HCT116 (cell line): ENCODE results near the gene TYMS. TPM values are rescaled to one million over a fixed set of nuclear protein-coding genes. Genes with fewer than 3 reads are reported as not detected.

ENCODE experiments used
- ATAC-seq: fragments of 200-7000 bp; cut with Tn5 transposase; 2 replicates; pipeline ENCODE4 v1.9.1; 2020; ENCODE audit warnings: mild to moderate bottlenecking, moderate library complexity
- Bru-seq: library from RNA; stranded (reverse); fragments of 400-500 nt; gene quantifications from one replicate; lab custom pipeline; 2021; lab: Mats Ljungman, UMichigan
- BruChase-seq, 2 experiments: library from RNA; stranded (reverse); fragments of 400-500 nt; gene quantifications; one replicate each; lab custom pipeline; 2021; lab: Mats Ljungman, UMichigan
- BruUV-seq: library from RNA; stranded (reverse); fragments of 400-500 nt; replicated peaks from 2 replicates; lab custom pipeline; 2021; lab: Mats Ljungman, UMichigan
- CTCF ChIA-PET: fragments of 300-600 bp; sonication (Branson Sonifier 250); formaldehyde crosslinking; loops from one replicate; lab custom pipeline; 2021; ENCODE audit warnings: antibody characterized with exemption; lab: Charles Lee
- POLR2A ChIA-PET: fragments of 300-600, 350-600 bp; sonication (Branson Sonifier 250); formaldehyde crosslinking; loops from one replicate; lab custom pipeline; 2021; ENCODE audit warnings: antibody characterized with exemption; lab: Charles Lee
- RAD21 ChIA-PET, 2 experiments: fragments of 300-600 bp; sonication (Branson Sonifier 250); formaldehyde crosslinking; loops; one replicate each; lab custom pipeline; 2023; ENCODE audit warnings: low total read pairs in 2 of 2; ENCODE audit not compliant: uncharacterized antibody in 2 of 2, unreplicated experiment in 2 of 2, low non-redundant PET in 1 of 2; lab: Charles Lee
- DNase-seq: peaks from one replicate; pipeline ENCODE4 v3.0.0-alpha.2; 2010; ENCODE audit warnings: low read depth, low spot score
- H2AFZ ChIP-seq: fragments of 200-600 bp; shearing (Covaris generic), sonication (generic); 2 replicates; pipeline ENCODE4 v1.6.1; 2017; ENCODE audit warnings: low read depth, mixed run types, mixed read lengths, antibody characterized with exemption, low read length; ENCODE audit not compliant: poor library complexity, severe bottlenecking
- H3K27ac ChIP-seq: 2 replicates; pipeline ENCODE4 v1.5.1; 2012; ENCODE audit warnings: low read depth, low read length
- H3K27me3 ChIP-seq: fragments of 200-600 bp; sonication (generic); 2 replicates; pipeline ENCODE4 v1.6.1; 2016; ENCODE audit warnings: mixed run types, low read length, mixed read lengths; ENCODE audit not compliant: insufficient read depth
- H3K36me3 ChIP-seq, 2 experiments: fragments of 200-500 bp in 1 of 2; fragments of 200-600 bp in 1 of 2; sonication (Bioruptor generic) in 1 of 2; sonication (generic) in 1 of 2; 2 replicates each; pipeline versions ENCODE4 v1.5.1 to v1.6.1; 2014 to 2016; ENCODE audit warnings: low read length in 2 of 2, inconsistent platforms in 1 of 2, mixed read lengths in 1 of 2, mixed run types in 1 of 2; ENCODE audit not compliant: insufficient read depth in 2 of 2, control insufficient read depth in 1 of 2
- H3K4me1 ChIP-seq, 2 experiments: fragments of 200-600 bp in 1 of 2; sonication (generic) in 1 of 2; 2 replicates each; pipeline versions ENCODE4 v1.5.1 to v1.6.1; 2012 to 2017; ENCODE audit warnings: low read length in 2 of 2, inconsistent platforms in 1 of 2, mild to moderate bottlenecking in 1 of 2, mixed read lengths in 1 of 2, mixed run types in 1 of 2, moderate library complexity in 1 of 2; ENCODE audit not compliant: insufficient read depth in 2 of 2, control insufficient read depth in 1 of 2
- H3K4me2 ChIP-seq: fragments of 200-600 bp; sonication (generic); 2 replicates; pipeline ENCODE4 v1.6.1; 2017; ENCODE audit warnings: mixed run types, low read length, mixed read lengths
- H3K4me3 ChIP-seq, 2 experiments: fragments of 200-600 bp in 1 of 2; sonication (generic) in 1 of 2; replicated peaks in 1 of 2; 2 replicates each; pipeline ENCODE4 v1.5.1; 2011 to 2016; ENCODE audit warnings: low read length in 2 of 2, control low read depth in 1 of 2, low read depth in 1 of 2, mild to moderate bottlenecking in 1 of 2, mixed read lengths in 1 of 2, mixed run types in 1 of 2
- H3K79me2 ChIP-seq: fragments of 200-600 bp; sonication (generic); 2 replicates; pipeline ENCODE4 v1.6.1; 2017; ENCODE audit warnings: mild to moderate bottlenecking, mixed run types, low read length, moderate library complexity, mixed read lengths; ENCODE audit not compliant: insufficient read depth
- H3K9ac ChIP-seq: fragments of 200-600 bp; sonication (generic); 2 replicates; pipeline ENCODE4 v1.6.1; 2016; ENCODE audit warnings: low read length, mixed read lengths
- H3K9me2 ChIP-seq: fragments of 200-600 bp; sonication (generic), shearing (Covaris generic); 2 replicates; pipeline ENCODE4 v1.6.1; 2017; ENCODE audit warnings: mixed run types, mild to moderate bottlenecking, moderate library complexity; ENCODE audit not compliant: insufficient read depth
- H3K9me3 ChIP-seq, 2 experiments: fragments of 200-500 bp in 1 of 2; fragments of 200-600 bp in 1 of 2; sonication (Bioruptor generic) in 1 of 2; sonication (generic) in 1 of 2; 2 replicates each; pipeline ENCODE4 v1.6.1; 2014 to 2017; ENCODE audit warnings: low read length in 2 of 2, mixed read lengths in 2 of 2, inconsistent platforms in 1 of 2, low read depth in 1 of 2, mild to moderate bottlenecking in 1 of 2, mixed run types in 1 of 2, moderate library complexity in 1 of 2; ENCODE audit not compliant: control insufficient read depth in 1 of 2, insufficient read depth in 1 of 2
- H4K20me1 ChIP-seq: fragments of 200-600 bp; sonication (generic), shearing (Covaris generic); 2 replicates; pipeline ENCODE4 v1.6.1; 2017; ENCODE audit warnings: mixed run types, mild to moderate bottlenecking, moderate library complexity; ENCODE audit not compliant: insufficient read depth
- CEBPB ChIP-seq: IDR thresholded peaks from 2 replicates; pipeline ENCODE4 v1.6.1; 2012; ENCODE audit warnings: low read depth
- EGR1 ChIP-seq: IDR thresholded peaks from 2 replicates; pipeline ENCODE4 v1.6.1; 2012; ENCODE audit warnings: low read depth
- ELF1 ChIP-seq: IDR thresholded peaks from 2 replicates; pipeline ENCODE4 v1.6.1; 2012; ENCODE audit warnings: low read depth, borderline replicate concordance
- EZH2phosphoT487 ChIP-seq: fragments of 200-600 bp; IDR thresholded peaks from 2 replicates; pipeline ENCODE4 v1.6.1; 2018; ENCODE audit warnings: antibody characterized with exemption, borderline replicate concordance
- POLR2A ChIP-seq: IDR thresholded peaks from 2 replicates; pipeline ENCODE4 v1.7.0; 2011; ENCODE audit warnings: borderline replicate concordance; ENCODE audit not compliant: insufficient read depth, insufficient read length; ENCODE audit errors: extremely low read depth
- POLR2AphosphoS5 ChIP-seq: IDR thresholded peaks from 2 replicates; pipeline ENCODE4 v1.6.1; 2011; ENCODE audit warnings: mild to moderate bottlenecking, low read depth, low read length, moderate library complexity
- RAD21 ChIP-seq: IDR thresholded peaks from 2 replicates; pipeline ENCODE4 v1.6.1; 2012; ENCODE audit warnings: low read depth, mild to moderate bottlenecking
- TCF7L2 ChIP-seq: IDR thresholded peaks from 2 replicates; pipeline ENCODE4 v1.7.0; 2011; ENCODE audit warnings: borderline replicate concordance, inconsistent platforms; ENCODE audit not compliant: insufficient read depth, insufficient read length; ENCODE audit errors: extremely low read depth
- ZFX ChIP-seq: fragments of 450-650 bp; IDR thresholded peaks from 2 replicates; pipeline ENCODE4 v1.6.1; 2017
- ZNF274 ChIP-seq: fragments of 200-500 bp; sonication (Bioruptor generic); IDR thresholded peaks from 2 replicates; pipeline ENCODE4 v1.6.1; 2014; ENCODE audit warnings: mild to moderate bottlenecking, low read depth, low read length, inconsistent platforms
- intact Hi-C: fragments of 100-400 bp; cut with micrococcal nuclease; formaldehyde crosslinking; loops from 2 replicates; pipeline ENCODE4 v1.10.0; 2022
- long read RNA-seq: library from polyadenylated mRNA; unstranded; transcript quantifications from one replicate; pipeline ENCODE4 v2.0.0, GENCODE V29; 2021; ENCODE audit not compliant: unreplicated experiment
- polyA plus RNA-seq: library from polyadenylated mRNA; unstranded; fragments of >200 nt; gene quantifications from 2 replicates; pipeline ENCODE4 v1.2.1, GENCODE V29; 2012; ENCODE audit warnings: missing spikeins
- total RNA-seq: library from RNA; stranded (reverse); gene quantifications from one replicate; pipeline ENCODE4 v1.2.1, GENCODE V29; 2021; ENCODE audit not compliant: unreplicated experiment
- TF ChIP-seq, protein P1 (sequence below): IDR thresholded peaks from 2 replicates; pipeline ENCODE4 v1.6.1; 2012
- TF ChIP-seq, protein P2 (sequence below): IDR thresholded peaks from 2 replicates; pipeline ENCODE4 v1.6.1; 2012

The TYMS gene
- total RNA-seq (245 TPM), Bru-seq, nascent RNA (percentile 93 among the genes with signal in this experiment), BruChase-seq, experiment 1, labeled RNA remaining after a 6-hour chase (percentile 92 among the genes with signal in this experiment), BruChase-seq, experiment 2, labeled RNA remaining after a 2-hour chase (percentile 96 among the genes with signal in this experiment)
- polyA plus RNA-seq, result 197 and 211 TPM in 2 replicates
- long read RNA-seq, transcript TYMS-203 (7 exons, 1,662 nt), result major isoform, 310 of 377 reads
- long read RNA-seq, transcript TYMS-201 (6 exons, 1,327 nt), result minor isoform, 6 of 377 reads
- long read RNA-seq, partial matches to known transcripts, result 42 of 377 reads
- long read RNA-seq, other reads (novel, unspliced or antisense), result 19 of 377 reads

DNA sequence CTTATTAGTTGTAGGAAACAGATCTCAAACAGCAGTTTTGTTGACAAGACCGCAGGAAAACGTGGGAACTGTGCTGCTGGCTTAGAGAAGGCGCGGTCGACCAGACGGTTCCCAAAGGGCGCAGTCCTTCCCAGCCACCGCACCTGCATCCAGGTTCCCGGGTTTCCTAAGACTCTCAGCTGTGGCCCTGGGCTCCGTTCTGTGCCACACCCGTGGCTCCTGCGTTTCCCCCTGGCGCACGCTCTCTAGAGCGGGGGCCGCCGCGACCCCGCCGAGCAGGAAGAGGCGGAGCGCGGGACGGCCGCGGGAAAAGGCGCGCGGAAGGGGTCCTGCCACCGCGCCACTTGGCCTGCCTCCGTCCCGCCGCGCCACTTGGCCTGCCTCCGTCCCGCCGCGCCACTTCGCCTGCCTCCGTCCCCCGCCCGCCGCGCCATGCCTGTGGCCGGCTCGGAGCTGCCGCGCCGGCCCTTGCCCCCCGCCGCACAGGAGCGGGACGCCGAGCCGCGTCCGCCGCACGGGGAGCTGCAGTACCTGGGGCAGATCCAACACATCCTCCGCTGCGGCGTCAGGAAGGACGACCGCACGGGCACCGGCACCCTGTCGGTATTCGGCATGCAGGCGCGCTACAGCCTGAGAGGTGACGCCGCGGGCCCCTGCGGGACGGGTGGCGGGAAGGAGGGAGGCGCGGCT is at the start of gene TYMS:
Gene TYMS (plus strand): TSS at position 343 of the 690 bp plus-strand sequence. CDS start 90 bp downstream, at position 433.
- no peaks in the 10 kb centered on the region for H4K20me1 ChIP-seq
- peak within 1 kb of the TSS; percentile 99 for H3K9ac ChIP-seq
- peak within 1 kb of the TSS; percentile 100 for H3K27ac ChIP-seq
- H3K4me3 ChIP-seq, result peak within 1 kb of the TSS; percentile 85 to 96
- H2AFZ ChIP-seq, result no peak within 1 kb of the TSS
- CTCF ChIA-PET, result interaction anchor here (1.3 to 2.4 kb wide), 2 partner anchors 33 to 182 kb away, joined by 4 to 11 read pairs; no protein-coding TSS in a partner anchor
- H3K9me3 ChIP-seq, result no peaks in the 10 kb centered on the region
- RAD21 ChIA-PET, result interaction anchor here in 1 of 2 experiments (0.5 kb wide), 1 partner anchor 35 kb away, joined by 3 read pairs; no protein-coding TSS in a partner anchor
- POLR2A ChIA-PET, result interaction anchor here (1.1 to 1.7 kb wide), 2 partner anchors 10 to 34 kb away, joined by 3 to 4 read pairs; no protein-coding TSS in a partner anchor
- peak; percentile 63 for DNase-seq
- TF ChIP-seq POLR2AphosphoS5 (peak; percentile 78), ZFX (peak; percentile 55; the same call in 1 of the 2 replicates), POLR2A (peak; percentile 57), TCF7L2 (no peak)
- intact Hi-C loops, result loop anchor here (5.0 kb wide), 1 partner anchor 55 kb away; the partner anchor contains the start of gene ENOSF1
- no peaks in the 10 kb centered on the region for H3K9me2 ChIP-seq
- BruUV-seq, result no TSS peak
- peak within 1 kb of the TSS; percentile 94 for H3K4me2 ChIP-seq
- no peaks in the 10 kb centered on the region for H3K27me3 ChIP-seq
- peaks cover 66% of the 10 kb centered on the region for H3K79me2 ChIP-seq
- peak; percentile 72 for ATAC-seq
- H3K36me3 ChIP-seq, result peaks cover 19 to 32% of the 10 kb centered on the region in 2 experiments
- H3K4me1 ChIP-seq, result peaks cover 9 to 22% of the 10 kb centered on the region in 2 experiments; a peak in 3 of 4 replicates

DNA sequence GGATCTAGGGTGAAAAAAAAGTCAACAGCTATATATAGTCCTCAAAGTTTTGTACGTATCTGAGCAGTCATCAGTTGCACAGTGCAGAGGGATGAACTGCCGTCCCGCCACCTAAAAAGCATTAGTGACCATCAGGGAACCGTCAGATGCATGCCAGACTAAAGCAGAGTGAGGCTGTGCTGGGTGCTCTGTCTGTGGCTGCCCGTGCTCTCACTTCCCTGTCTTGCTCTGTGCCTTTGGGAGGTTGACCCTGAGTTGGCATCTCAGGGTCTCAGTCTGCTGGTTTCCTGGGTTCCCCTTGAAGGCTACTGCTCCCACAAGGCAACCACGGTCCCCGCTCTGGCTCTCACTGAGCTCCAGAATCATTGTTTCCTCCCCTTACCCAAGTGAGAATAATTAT is 49.5 kb upstream of the TYMS start:
- no TSS peak for BruUV-seq
- DNase-seq, result no peak
- Histone ChIP-seq H3K36me3 (no peaks in the 10 kb centered on the region), H3K4me3 (no peak overlapping the region), H4K20me1 (no peaks in the 10 kb centered on the region), H2AFZ (no peak overlapping the region), H3K4me1 (no peaks in the 10 kb centered on the region), H3K9me2 (no peaks in the 10 kb centered on the region), H3K9me3 (no peaks in the 10 kb centered on the region), H3K9ac (no peak overlapping the region), H3K4me2 (no peak overlapping the region), H3K27ac (no peak overlapping the region), H3K27me3 (no peaks in the 10 kb centered on the region), H3K79me2 (no peaks in the 10 kb centered on the region)
- RAD21 ChIA-PET, result no interaction called here
- intact Hi-C loops, result no loop called here
- TF ChIP-seq ZNF274 (no peak), EGR1 (no peak), ZFX (no peak), EZH2phosphoT487 (no peak), CEBPB (no peak), ELF1 (no peak), RAD21 (no peak)
- TF ChIP-seq, protein P1, sequence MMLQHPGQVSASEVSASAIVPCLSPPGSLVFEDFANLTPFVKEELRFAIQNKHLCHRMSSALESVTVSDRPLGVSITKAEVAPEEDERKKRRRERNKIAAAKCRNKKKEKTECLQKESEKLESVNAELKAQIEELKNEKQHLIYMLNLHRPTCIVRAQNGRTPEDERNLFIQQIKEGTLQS, result no peak
- TF ChIP-seq, protein P2, sequence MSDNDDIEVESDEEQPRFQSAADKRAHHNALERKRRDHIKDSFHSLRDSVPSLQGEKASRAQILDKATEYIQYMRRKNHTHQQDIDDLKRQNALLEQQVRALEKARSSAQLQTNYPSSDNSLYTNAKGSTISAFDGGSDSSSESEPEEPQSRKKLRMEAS, result no peak
- POLR2A ChIA-PET, result no interaction called here
- CTCF ChIA-PET, result interaction anchor here (1.7 kb wide), 1 partner anchor 9 kb away, joined by 3 read pairs; no protein-coding TSS in a partner anchor
- ATAC-seq, result no peak
